Uterus (tissue), 4 donors: ENCODE data around the gene MB. TPM values are rescaled to one million over a fixed set of nuclear protein-coding genes. Genes with fewer than 3 reads are reported as not detected.

Experiments used
- DNase-seq, 2 donors: peaks; one replicate each; pipeline ENCODE4 v3.0.0-alpha.2; 2019 to 2020
- H3K27ac ChIP-seq, 2 donors: fragments of 200-600 bp; sonication (generic); 1 replicate in 1 of 2; 2 replicates in 1 of 2; pipeline ENCODE4 v1.5.1; 2016 to 2018
- H3K27me3 ChIP-seq, 2 donors: fragments of 200-600 bp; sonication (generic); one replicate each; pipeline ENCODE4 v1.5.1; 2018 to 2019; ENCODE audit warnings: control low read depth in 1 of 2
- H3K36me3 ChIP-seq, 2 donors: fragments of 200-600 bp; sonication (generic); one replicate each; pipeline ENCODE4 v1.5.1; 2019; ENCODE audit warnings: control low read depth in 1 of 2
- H3K4me1 ChIP-seq, 2 donors: fragments of 200-600 bp; sonication (generic); one replicate each; pipeline ENCODE4 v1.5.1; 2018 to 2019; ENCODE audit warnings: control low read depth in 1 of 2
- H3K4me3 ChIP-seq, 2 donors: fragments of 200-600 bp; sonication (generic); 1 replicate in 1 of 2; 2 replicates in 1 of 2; pipeline ENCODE4 v1.5.1; 2018 to 2019; ENCODE audit warnings: mild to moderate bottlenecking in 1 of 2
- H3K9me3 ChIP-seq, 2 donors: fragments of 200-600 bp; sonication (generic); one replicate each; pipeline ENCODE4 v1.5.1; 2019; ENCODE audit warnings: control low read depth in 1 of 2
- POLR2A ChIP-seq, 2 donors: fragments of 450-650 bp; IDR thresholded peaks; one replicate each; pipeline ENCODE4 v1.6.1; 2016; ENCODE audit warnings: antibody characterized with exemption in 2 of 2, mild to moderate bottlenecking in 1 of 2, moderate library complexity in 1 of 2
- intact Hi-C: fragments of 100-400 bp; cut with DNase I; formaldehyde crosslinking; loops from one replicate; pipeline ENCODE4 v1.15.1; 2023; ENCODE audit warnings: low total_unique reads
- total RNA-seq, 4 donors: library from RNA; depleted of rRNA in 3 of 4; stranded (reverse); fragments of >200 nt in 3 of 4; gene quantifications; one replicate each; pipeline versions ENCODE4 v1.1.0 to v1.2.4, GENCODE V29; 2014 to 2023
- TF ChIP-seq, protein P1 (sequence below), 4 experiments: fragments of 200-600 bp in 2 of 4; fragments of 450-650 bp in 2 of 4; sonication (generic) in 2 of 4; IDR thresholded peaks; one replicate each; pipeline ENCODE4 v1.5.1; 2016 to 2019; ENCODE audit warnings: antibody characterized with exemption in 4 of 4, mild to moderate bottlenecking in 2 of 4, moderate library complexity in 1 of 4
- donor health status: DM: yes; HTN: yes; CAD: no.

Gene MB
- total RNA-seq, 4 donors from 2014 or later, result 1.8 to 2.5 TPM; not detected in 2

DNA sequence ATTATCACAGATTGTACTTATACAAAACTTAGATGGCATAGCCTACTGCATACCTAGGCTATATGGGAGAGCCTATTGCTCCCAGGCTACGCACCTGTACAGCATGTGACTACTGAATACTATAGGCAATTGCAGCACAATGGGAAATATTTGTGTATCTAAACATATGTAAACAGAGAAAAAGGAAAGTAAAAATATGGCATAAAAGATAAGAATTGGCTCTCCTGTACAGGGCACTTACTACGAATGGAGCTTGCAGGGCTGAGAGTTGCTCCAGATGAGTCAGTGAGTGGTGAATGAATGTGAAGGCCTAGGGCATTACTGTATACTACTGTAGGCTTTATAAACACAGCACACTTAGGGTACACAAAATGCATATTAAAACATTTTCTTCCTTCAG is 44.3 kb upstream of the MB start:
- Histone ChIP-seq H3K27ac (peak overlapping the region; percentile 11 to 91), H3K36me3 (no peaks in the 10 kb centered on the region), H3K4me1 (no peaks in the 10 kb centered on the region), H3K4me3 (no peak overlapping the region), H3K9me3 (no peaks in the 10 kb centered on the region), H3K27me3 (no peaks in the 10 kb centered on the region)
- no peak for TF ChIP-seq POLR2A (IDR thresholded peaks at IDR 0.05)
- TF ChIP-seq, protein P1, sequence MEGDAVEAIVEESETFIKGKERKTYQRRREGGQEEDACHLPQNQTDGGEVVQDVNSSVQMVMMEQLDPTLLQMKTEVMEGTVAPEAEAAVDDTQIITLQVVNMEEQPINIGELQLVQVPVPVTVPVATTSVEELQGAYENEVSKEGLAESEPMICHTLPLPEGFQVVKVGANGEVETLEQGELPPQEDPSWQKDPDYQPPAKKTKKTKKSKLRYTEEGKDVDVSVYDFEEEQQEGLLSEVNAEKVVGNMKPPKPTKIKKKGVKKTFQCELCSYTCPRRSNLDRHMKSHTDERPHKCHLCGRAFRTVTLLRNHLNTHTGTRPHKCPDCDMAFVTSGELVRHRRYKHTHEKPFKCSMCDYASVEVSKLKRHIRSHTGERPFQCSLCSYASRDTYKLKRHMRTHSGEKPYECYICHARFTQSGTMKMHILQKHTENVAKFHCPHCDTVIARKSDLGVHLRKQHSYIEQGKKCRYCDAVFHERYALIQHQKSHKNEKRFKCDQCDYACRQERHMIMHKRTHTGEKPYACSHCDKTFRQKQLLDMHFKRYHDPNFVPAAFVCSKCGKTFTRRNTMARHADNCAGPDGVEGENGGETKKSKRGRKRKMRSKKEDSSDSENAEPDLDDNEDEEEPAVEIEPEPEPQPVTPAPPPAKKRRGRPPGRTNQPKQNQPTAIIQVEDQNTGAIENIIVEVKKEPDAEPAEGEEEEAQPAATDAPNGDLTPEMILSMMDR (IDR thresholded peaks at IDR 0.05), result no peak
- DNase-seq, result no peak
- intact Hi-C loops, result no loop called here

- Histone ChIP-seq H3K27me3 (no peaks in the 10 kb centered on the region), H3K36me3 (no peaks in the 10 kb centered on the region), H3K27ac (peak overlapping the region in 1 of 2 donors; percentile 14), H3K4me1 (no peaks in the 10 kb centered on the region), H3K4me3 (no peak overlapping the region), H3K9me3 (no peaks in the 10 kb centered on the region)
- DNase-seq, result no peak
- no peak for TF ChIP-seq POLR2A (IDR thresholded peaks at IDR 0.05)
- TF ChIP-seq, protein P1 (IDR thresholded peaks at IDR 0.05), result no peak
- intact Hi-C loops, result no loop called here
Observed at GRCh38 chr22:35660291-35661127, 43.4 kb upstream of the MB start.

GRCh38 chr22:35657571-35658312 is 40.6 kb upstream of the MB start:
- DNase-seq, result no peak
- Histone ChIP-seq H3K4me3 (no peak overlapping the region), H3K27me3 (no peaks in the 10 kb centered on the region), H3K36me3 (no peaks in the 10 kb centered on the region), H3K4me1 (no peaks in the 10 kb centered on the region), H3K27ac (no peak overlapping the region), H3K9me3 (no peaks in the 10 kb centered on the region)
- intact Hi-C loops, result no loop called here
- no peak for TF ChIP-seq POLR2A (IDR thresholded peaks at IDR 0.05)
- TF ChIP-seq, protein P1 (IDR thresholded peaks at IDR 0.05), result no peak

GRCh38 chr22:35656284-35656752 is 39.2 kb upstream of the MB start:
- H3K36me3 ChIP-seq, result no peaks in the 10 kb centered on the region
- intact Hi-C loops, result no loop called here
- no peaks in the 10 kb centered on the region for H3K4me1 ChIP-seq
- TF ChIP-seq, protein P1 (IDR thresholded peaks at IDR 0.05), result no peak
- no peak for TF ChIP-seq POLR2A (IDR thresholded peaks at IDR 0.05)
- DNase-seq, result no peak
- no peaks in the 10 kb centered on the region for H3K9me3 ChIP-seq
- no peak overlapping the region for H3K4me3 ChIP-seq
- H3K27me3 ChIP-seq, result no peaks in the 10 kb centered on the region
- no peak overlapping the region for H3K27ac ChIP-seq

- no peaks in the 10 kb centered on the region for H3K9me3 ChIP-seq
- intact Hi-C loops, result no loop called here
- no peak overlapping the region for H3K4me3 ChIP-seq
- no peak overlapping the region for H3K27ac ChIP-seq
- no peak for TF ChIP-seq POLR2A (IDR thresholded peaks at IDR 0.05)
- TF ChIP-seq, protein P1 (IDR thresholded peaks at IDR 0.05), result no peak
- H3K27me3 ChIP-seq, result no peaks in the 10 kb centered on the region
- H3K36me3 ChIP-seq, result no peaks in the 10 kb centered on the region
- DNase-seq, result no peak
- no peaks in the 10 kb centered on the region for H3K4me1 ChIP-seq
Observed at GRCh38 chr22:35653824-35654223, 36.7 kb upstream of the MB start.
